ENCODE measurements around the gene BARHL1. TPM values are rescaled to one million over a fixed set of nuclear protein-coding genes. Genes with fewer than 3 reads are reported as not detected.

The BARHL1 gene
- total and polyA plus RNA-seq, 2 of the 4 experiments (the other 2 are of a cell fraction): not detected

DNA sequence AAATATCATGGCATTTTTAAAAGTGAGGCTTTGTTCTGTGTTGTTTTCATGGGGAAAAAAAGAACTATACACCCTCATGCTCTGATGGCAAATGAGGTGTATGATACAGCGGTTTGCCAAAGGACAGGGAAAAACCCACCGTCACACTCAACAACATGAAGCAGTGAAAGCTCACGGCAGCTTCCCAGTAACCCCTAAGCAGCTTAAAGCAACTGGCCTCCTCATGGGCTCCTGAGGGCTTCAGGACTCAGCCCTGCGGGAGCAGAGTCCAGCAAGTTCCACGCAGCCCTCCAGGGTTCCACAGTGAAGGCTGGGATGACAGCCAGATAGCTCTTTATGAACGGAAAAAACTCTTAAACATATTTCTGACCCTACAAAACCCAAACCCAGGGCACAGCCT, 12.9 kb downstream of the BARHL1 start:
- Histone ChIP-seq H3K9me3 (ENCODE audit: control insufficient read depth, insufficient read depth, low read length) (no peaks in the 10 kb centered on the region), H3K56ac (ENCODE audit: extremely low read depth, insufficient read depth, low read length) (no peak overlapping the region), H4K8ac (ENCODE audit: low read depth in 2 of 2, low read length in 2 of 2) (no peak overlapping the region), H4K20me1 (ENCODE audit: insufficient read depth, low read length) (peaks cover 8% of the 10 kb centered on the region), H2BK15ac (ENCODE audit: low read depth, low read length) (no peak overlapping the region), H3K27ac (ENCODE audit: insufficient read depth, low read length) (no peak overlapping the region), H3K4ac (ENCODE audit: low read depth, low read length) (no peak overlapping the region), H2AK9ac (replicated peaks; ENCODE audit: low read depth, low read length, poor library complexity) (no peak overlapping the region), H4K5ac (ENCODE audit: low read depth, low read length) (no peak overlapping the region), H2BK120ac (ENCODE audit: low read depth, low read length) (no peak overlapping the region), H3K23ac (ENCODE audit: low read depth, low read length) (no peak overlapping the region), H4K91ac (ENCODE audit: insufficient read depth, low read depth, low read length) (no peak overlapping the region), H3K9ac (ENCODE audit: low read depth, low read length) (no peak overlapping the region), H2AK5ac (ENCODE audit: low read depth, low read length) (no peak overlapping the region), H3K4me1 (ENCODE audit: control insufficient read depth, insufficient read depth, low read length) (no peaks in the 10 kb centered on the region), H3K4me2 (ENCODE audit: low read depth, low read length) (no peak overlapping the region), H3K14ac (replicated peaks; ENCODE audit: low read depth, low read length) (no peak overlapping the region), H2AFZ (replicated peaks; ENCODE audit: low read length, poor library complexity) (no peak overlapping the region), H2BK5ac (ENCODE audit: low read depth, low read length, poor library complexity, severe bottlenecking) (no peak overlapping the region), H3K79me1 (ENCODE audit: low read depth in 1 of 2, low read length in 2 of 2) (no peaks in the 10 kb centered on the region), H3K36me3 (ENCODE audit: control insufficient read depth, insufficient read depth, low read length) (peaks cover 9% of the 10 kb centered on the region), H3K18ac (ENCODE audit: low read depth, low read length) (no peak overlapping the region), H3K9me1 (ENCODE audit: insufficient read depth, low read length) (peaks cover 9% of the 10 kb centered on the region; the same call in 1 of the 2 replicates), H2BK20ac (ENCODE audit: low read depth, low read length) (no peak overlapping the region), H3K27me3 (ENCODE audit: control insufficient read depth, insufficient read depth, low read length) (peaks cover 18% of the 10 kb centered on the region), H3K4me3 (ENCODE audit: insufficient read depth, low read depth, low read length) (no peak overlapping the region)
- CTCF ChIA-PET: interaction anchor here (1.1 kb wide), 1 partner anchor 47 kb away, joined by 3 read pairs; no protein-coding TSS in a partner anchor
- ATAC-seq (ENCODE audit: low read depth) (no peak), DNase-seq (no peak)
- dilution Hi-C loops (cut with HindIII; ENCODE audit: low sequenced_read_pairs, unreplicated experiment) (no loop called here), in situ Hi-C loops (cut with MboI; ENCODE audit: low sequenced_read_pairs) (no loop called here), intact Hi-C loops (cut with micrococcal nuclease) (no loop called here)
- TF ChIP-seq CEBPB (IDR thresholded peaks at IDR 0.05; ENCODE audit: low read depth, low read length): no peak
- no peak for TF ChIP-seq MAZ (IDR thresholded peaks at IDR 0.05; ENCODE audit: borderline replicate concordance, low read depth, low read length)
- TF ChIP-seq, protein P1, sequence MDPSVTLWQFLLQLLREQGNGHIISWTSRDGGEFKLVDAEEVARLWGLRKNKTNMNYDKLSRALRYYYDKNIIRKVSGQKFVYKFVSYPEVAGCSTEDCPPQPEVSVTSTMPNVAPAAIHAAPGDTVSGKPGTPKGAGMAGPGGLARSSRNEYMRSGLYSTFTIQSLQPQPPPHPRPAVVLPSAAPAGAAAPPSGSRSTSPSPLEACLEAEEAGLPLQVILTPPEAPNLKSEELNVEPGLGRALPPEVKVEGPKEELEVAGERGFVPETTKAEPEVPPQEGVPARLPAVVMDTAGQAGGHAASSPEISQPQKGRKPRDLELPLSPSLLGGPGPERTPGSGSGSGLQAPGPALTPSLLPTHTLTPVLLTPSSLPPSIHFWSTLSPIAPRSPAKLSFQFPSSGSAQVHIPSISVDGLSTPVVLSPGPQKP (IDR thresholded peaks at IDR 0.05; ENCODE audit: borderline replicate concordance, low read depth, low read length): no peak
- TF ChIP-seq MXI1 (IDR thresholded peaks at IDR 0.05; ENCODE audit: borderline replicate concordance, low read depth, low read length): no peak
- no peak for TF ChIP-seq BHLHE40 (IDR thresholded peaks at IDR 0.05; ENCODE audit: low read depth, low read length)
- no peak for TF ChIP-seq MAFK (IDR thresholded peaks at IDR 0.05; ENCODE audit: low read depth, low read length)
- TF ChIP-seq NFE2L2 (IDR thresholded peaks at IDR 0.05; ENCODE audit: low read depth, low read length): no peak
- no peak for TF ChIP-seq POLR2A (IDR thresholded peaks at IDR 0.05; ENCODE audit: low read depth, low read length)
- TF ChIP-seq CHD1 (IDR thresholded peaks at IDR 0.05; ENCODE audit: low read depth, low read length): no peak
- TF ChIP-seq RCOR1 (IDR thresholded peaks at IDR 0.05; ENCODE audit: insufficient replicate concordance, low read length): no peak
- TF ChIP-seq, protein P2, sequence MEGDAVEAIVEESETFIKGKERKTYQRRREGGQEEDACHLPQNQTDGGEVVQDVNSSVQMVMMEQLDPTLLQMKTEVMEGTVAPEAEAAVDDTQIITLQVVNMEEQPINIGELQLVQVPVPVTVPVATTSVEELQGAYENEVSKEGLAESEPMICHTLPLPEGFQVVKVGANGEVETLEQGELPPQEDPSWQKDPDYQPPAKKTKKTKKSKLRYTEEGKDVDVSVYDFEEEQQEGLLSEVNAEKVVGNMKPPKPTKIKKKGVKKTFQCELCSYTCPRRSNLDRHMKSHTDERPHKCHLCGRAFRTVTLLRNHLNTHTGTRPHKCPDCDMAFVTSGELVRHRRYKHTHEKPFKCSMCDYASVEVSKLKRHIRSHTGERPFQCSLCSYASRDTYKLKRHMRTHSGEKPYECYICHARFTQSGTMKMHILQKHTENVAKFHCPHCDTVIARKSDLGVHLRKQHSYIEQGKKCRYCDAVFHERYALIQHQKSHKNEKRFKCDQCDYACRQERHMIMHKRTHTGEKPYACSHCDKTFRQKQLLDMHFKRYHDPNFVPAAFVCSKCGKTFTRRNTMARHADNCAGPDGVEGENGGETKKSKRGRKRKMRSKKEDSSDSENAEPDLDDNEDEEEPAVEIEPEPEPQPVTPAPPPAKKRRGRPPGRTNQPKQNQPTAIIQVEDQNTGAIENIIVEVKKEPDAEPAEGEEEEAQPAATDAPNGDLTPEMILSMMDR (conservative IDR thresholded peaks at IDR 0.05; ENCODE audit: low read depth, low read length): no peak
- TF ChIP-seq RAD21 (IDR thresholded peaks at IDR 0.05; ENCODE audit: low read length): no peak
- no peak for TF ChIP-seq FOS (IDR thresholded peaks at IDR 0.05; ENCODE audit: low read depth, low read length)
- POLR2A ChIA-PET (ENCODE audit: unreplicated experiment): no interaction called here
- WGBS, 2 experiments (ENCODE audit: extremely low coverage in 2 of 2, insufficient read length in 1 of 2): 100% methylated on average over 1 of the region's 6 CpGs; no CpG with 5 or more reads in 1 of the 2 experiments
- no TSS peak for BruUV-seq (replicated peaks)

Measured in IMR-90 (cell line).